HuH-7.5 (cell line): ENCODE results near the gene CSH2.
A peak's percentile ranks its signal among the peaks of the same experiment; 100 is the strongest.
"Not testable (repeated sequence)": the region's sequence is repeated elsewhere in the genome, so short reads cannot be mapped to it uniquely, and the experiment has no call there.

Experiments
- DNase-seq: peaks from one replicate; pipeline ENCODE4 v3.0.0; 2011; ENCODE audit warnings: low spot score

Gene CSH2

GRCh38 chr17:63896524-63897354 lies 23.3 kb upstream of the CSH2 start, which contains the start of gene CSH1:
TSS of gene CSH1 (minus strand) at chr17:63896574. CDS start at chr17:63896511, 63 bp downstream.
- not testable (repeated sequence) for DNase-seq

GRCh38 chr17:63894821-63895220 lies 21.3 kb upstream of the CSH2 start:
- not testable (repeated sequence) for DNase-seq

DNA sequence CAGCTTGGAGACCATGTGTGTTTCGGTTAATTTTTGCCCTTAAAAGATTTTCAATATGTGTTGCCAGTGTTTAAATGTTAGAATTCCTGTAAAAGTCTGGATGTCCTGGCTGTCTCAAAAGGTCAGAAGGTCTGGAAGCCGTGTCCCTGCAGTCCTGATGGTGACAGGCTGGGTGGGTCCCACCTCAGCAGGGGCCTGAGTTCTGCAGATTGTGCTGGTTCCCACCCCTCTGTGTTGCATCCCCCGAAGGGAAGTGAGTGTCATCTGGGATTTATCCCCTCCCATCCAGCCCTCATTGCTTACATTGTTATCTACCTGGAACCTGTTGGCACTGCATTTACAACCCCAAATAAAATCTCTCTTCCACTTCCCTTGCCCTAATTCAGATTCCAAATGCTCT lies 20.5 kb upstream of the CSH2 start:
- not testable (repeated sequence) for DNase-seq

- not testable (repeated sequence) for DNase-seq
Observed at GRCh38 chr17:63892316-63893037, 19.0 kb upstream of the CSH2 start.

GRCh38 chr17:63889026-63889848 lies 15.8 kb upstream of the CSH2 start:
- DNase-seq, result not testable (repeated sequence)

- DNase-seq, result not testable (repeated sequence)
Observed at GRCh38 chr17:63885119-63885518, 11.6 kb upstream of the CSH2 start.

DNA sequence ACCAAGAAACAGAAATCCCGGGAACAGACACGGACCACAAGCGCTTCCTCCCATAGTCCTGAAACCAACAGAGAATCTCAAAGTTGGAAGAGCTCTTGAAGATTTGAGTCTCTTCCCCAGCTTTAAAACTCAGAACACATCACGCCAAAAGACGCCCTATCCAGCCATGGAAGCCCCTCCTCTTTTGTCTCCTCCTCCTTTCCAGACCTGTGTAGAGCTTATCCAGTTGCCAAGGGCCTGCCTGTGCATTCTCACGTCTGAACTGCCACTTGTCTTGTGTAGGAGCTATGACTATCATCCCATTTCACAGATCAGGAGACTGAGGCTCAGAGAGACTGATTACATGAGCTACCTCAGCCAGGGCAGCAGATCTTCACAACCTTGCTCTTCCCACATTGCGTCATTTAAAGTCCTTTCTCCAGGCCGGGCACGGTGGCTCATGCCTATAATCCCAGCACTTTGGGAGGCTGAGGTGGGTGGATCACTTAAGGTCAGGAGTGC lies 9.2 kb upstream of the CSH2 start:
- not testable (repeated sequence) for DNase-seq

DNA sequence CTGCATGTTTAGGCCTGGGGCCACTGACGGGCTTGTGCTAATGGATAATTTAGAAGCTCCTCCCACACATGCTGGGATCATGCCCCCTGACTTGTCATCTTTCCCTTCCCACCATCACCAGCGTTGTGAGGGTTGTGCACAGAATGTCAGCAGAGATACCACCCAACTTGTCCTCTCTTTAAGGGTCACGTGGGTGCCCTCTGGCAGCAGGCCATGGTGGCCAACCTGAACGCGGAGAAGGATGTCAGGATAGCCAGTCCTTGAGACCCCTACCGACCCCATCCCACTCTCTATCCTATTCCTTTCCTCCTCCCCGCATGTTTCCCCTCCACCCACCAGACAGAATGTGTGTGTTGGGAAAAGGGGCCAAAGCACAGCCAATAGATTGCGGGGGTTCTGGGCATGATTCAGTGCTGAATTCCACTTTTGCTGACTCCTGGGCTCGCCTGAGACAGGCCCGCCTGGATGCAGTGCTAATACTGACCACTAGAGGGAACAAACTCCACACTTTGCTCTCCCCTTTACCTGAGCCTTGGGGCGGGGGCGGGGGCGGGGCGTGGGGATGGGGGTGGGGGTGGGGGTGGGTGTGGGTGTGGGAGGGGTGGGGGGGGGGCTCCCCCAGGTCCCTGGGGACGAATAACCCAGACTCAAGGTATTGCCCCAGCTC lies 8.6 kb upstream of the CSH2 start, which contains the start of gene GH2:
TSS of gene GH2 (minus strand) at position 10 of the 667 bp plus-strand sequence. CDS start 143 bp downstream, outside the sequence.
- DNase-seq, result peak; percentile 73

DNA sequence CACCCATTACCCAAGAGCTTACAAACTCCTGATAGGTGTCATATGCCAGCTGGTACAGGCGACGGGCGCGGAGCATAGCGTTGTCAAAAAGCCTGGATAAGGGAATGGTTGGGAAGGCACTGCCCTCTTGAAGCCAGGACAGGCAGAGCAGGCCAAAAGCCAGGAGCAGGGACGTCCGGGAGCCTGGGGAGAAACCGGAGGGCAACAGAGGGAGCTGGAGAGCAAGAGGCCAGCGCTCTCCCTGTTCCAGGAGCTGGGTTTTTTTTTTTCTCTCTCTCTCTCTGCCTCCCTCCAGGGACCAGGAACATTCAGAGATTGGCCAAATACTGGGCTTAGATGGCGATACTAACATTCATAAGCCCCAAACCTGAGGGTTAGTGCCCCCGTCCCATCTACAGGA lies 7.9 kb upstream of the CSH2 start:
- DNase-seq, result peak; percentile 54

DNA sequence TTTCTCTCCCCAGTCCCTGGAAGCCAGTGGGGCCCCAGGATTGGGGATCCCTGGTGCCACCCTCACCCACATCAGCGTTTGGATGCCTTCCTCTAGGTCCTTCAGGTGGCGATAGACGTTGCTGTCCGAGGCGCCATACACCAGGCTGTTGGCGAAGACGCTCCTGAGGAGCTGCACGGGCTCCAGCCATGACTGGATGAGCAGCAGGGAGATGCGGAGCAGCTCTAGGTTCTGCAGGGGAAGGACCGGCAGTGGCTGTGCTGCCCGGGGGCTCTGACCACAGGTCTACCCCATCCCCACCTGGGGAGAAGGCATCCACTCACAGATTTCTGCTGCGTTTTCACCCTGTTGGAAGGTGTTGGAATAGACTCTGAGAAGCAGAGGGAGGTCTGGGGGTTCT lies 7.2 kb upstream of the CSH2 start:
- DNase-seq, result no peak

DNA sequence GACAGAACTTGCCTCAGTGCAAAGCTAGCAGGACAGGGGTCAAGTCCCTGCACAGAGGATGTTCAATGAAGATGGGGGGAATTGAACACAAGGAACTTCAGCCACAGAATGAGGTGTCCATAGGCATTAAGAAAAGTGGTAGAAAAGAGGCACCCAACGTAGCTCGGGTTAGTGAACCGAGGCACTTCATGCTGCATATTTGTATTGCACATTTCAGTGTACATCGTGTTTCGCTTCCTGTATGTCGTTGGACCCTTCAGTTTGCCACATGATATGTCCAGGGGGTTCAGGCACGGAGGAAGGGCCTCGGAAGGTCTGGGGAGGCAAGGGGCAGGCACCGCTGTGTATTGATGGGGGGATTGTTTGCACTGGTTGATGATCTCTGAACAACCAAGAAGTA lies 4.9 kb upstream of the CSH2 start:
- not testable (repeated sequence) for DNase-seq

DNA sequence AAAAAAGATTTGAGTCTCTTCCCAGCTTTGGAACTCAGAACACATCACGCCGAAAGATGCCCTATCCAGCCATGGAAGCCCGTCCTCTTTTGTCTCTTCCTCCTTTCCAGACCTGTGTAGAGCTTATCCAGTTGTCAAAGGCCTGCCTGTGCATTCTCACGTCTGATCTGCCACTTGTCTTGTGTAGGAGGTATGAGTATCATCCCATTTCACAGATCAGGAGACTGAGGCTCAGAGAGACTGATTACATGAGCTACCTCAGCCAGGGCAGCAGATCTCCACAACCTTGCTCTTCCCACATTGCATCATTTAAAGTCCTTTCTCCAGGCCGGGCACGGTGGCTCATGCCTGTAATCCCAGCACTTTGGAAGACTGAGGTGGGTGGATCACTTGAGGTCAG lies 1.2 kb upstream of the CSH2 start:
- not testable (repeated sequence) for DNase-seq

DNA sequence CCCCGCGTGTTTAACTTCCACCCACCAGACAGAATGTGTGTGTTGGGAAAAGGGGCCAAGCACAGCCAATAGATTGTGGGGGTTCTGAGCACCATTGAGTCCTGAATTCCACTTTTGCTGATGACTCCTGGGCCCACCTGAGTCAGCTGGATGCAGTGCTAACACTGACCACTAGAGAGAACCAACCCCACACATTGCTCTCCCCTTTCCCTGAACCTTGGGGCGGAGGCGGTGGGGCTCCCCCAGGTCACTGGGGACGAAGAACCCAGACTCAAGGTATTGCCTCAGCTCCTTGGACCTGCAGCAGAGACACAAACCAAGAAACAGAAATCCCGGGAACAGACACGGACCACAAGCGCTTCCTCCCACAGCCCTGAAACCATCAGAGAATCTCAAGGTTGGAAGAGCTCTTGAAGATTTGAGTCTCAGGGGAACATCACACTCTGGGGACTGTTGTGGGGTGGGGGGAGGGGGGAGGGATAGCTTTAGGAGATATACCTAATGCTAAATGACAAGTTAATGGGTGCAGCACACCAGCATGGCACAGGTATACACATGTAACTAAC lies 667 bp upstream of the CSH2 start:
- DNase-seq, result not testable (repeated sequence)

DNA sequence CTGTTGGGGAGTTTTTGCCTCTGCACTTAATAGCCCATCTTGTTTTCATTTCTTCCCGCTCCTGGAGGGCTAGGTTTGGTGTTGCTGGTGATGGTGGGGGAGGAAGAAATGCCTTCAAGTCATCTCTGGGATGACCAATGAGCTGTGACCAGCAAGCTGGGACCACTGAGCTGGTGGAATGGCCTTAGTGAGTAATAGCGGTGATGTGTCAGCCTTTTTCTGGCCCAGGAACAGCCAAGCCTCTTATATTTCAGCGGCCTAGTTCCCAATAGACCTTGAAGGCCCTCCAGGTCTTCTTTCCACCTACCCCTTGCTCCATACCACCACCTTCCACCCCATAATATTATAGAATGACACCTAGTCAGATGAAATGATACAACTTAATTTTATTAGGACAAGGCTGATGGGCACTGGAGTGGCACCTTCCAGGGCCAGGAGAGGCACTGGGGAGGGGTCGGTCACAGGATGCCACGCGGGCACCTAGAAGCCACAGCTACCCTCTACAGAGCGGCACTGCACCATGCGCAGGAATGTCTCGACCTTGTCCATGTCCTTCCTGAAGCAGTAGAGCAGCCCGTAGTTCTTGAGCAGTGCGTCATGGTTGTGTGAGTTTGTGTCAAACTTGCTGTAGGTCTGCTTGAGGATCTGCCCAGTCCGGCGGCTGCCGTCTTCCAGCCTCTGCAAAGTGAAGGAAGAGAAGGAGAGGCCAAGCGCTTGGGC lies 1.7 kb downstream of the CSH2 start:
- DNase-seq, result not testable (repeated sequence)

GRCh38 chr17:63870292-63870665 lies 3.2 kb downstream of the CSH2 start:
- DNase-seq, result not testable (repeated sequence)

DNA sequence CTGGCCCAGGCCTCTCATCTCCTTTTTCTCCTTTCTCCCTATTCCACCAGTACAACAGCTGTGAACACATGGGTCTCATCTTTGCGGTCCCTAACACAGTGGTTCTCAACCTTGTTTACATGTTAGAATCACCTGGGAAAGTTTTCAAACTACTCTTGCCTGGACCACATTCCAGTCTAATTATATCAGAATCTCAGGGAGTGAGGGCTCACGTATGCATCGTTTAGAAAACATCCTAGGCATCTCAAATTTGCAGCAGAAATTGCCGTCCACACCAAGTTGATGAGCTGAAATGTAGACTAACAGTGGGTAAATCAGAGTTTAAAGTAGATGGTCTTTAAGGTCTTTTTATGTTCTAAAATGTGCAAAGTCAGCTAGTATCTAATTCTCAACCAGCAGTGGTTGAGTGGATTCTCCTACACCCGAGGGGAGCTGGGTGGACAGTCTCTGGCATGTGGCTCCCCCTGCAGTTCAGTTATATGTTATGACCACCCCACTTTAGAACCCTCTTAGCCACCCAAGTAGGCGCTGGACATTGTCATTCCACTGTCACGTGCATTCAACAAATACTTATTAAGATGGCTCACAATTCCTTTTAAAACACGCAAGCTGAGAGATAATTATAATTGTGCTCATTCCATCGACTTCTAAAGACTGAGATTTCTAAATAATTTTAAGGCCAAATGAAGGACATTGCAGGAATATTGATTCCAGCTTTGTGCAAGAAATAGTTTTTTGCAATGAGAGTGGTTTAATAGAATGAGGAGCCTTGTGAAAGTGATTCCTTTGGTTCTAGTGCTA lies 3.8 kb downstream of the CSH2 start:
- DNase-seq, result not testable (repeated sequence)

GRCh38 chr17:63866625-63867024 lies 6.9 kb downstream of the CSH2 start:
- DNase-seq, result not testable (repeated sequence)

DNA sequence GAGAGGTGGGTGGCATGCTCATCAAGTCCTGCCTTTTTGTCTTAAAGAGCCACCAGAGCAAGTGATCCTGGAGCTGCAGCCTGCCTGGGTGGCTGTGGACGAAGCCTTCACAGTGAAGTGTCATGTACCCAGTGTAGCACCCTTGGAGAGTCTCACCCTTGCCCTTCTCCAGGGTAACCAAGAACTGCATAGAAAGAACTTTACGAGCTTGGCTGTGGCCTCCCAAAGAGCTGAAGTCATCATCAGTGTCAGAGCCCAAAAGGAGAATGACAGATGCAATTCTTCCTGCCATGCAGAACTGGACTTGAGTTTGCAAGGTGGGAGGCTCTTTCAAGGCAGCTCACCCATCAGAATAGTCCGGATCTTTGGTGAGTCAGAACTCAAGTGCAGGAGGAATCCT lies 14.2 kb downstream of the CSH2 start:
- DNase-seq, result no peak

GRCh38 chr17:63856425-63856824 lies 17.1 kb downstream of the CSH2 start:
- DNase-seq, result not testable (repeated sequence)
